Upper lobe of left lung (tissue), 4 donors: ENCODE results near the gene FDXACB1.

Source experiments
- CTCF ChIP-seq, 6 experiments: fragments of 450-650 bp in 4 of 6; fragments of 200-600 bp in 2 of 6; sonication (generic) in 2 of 6; IDR thresholded peaks; one replicate each; pipeline ENCODE4 v1.5.1; 2016 to 2019; ENCODE audit warnings: antibody characterized with exemption in 6 of 6
- POLR2A ChIP-seq, 4 donors: fragments of 450-650 bp; IDR thresholded peaks; one replicate each; pipeline ENCODE4 v1.5.1; 2016 to 2017; ENCODE audit warnings: antibody characterized with exemption in 4 of 4, mild to moderate bottlenecking in 2 of 4

GRCh38 chr11:111860257-111860656 is 18.7 kb downstream of the FDXACB1 start:
- no peak for TF ChIP-seq CTCF (IDR thresholded peaks at IDR 0.05)
- TF ChIP-seq POLR2A (IDR thresholded peaks at IDR 0.05): no peak
